WI38 (cell line): Measurements from ENCODE around the gene PTP4A1.

ENCODE experiments used
- H3K4me3 ChIP-seq: 2 replicates; pipeline ENCODE4 v1.5.1; 2011; ENCODE audit warnings: low read depth, mild to moderate bottlenecking, control low read depth, low read length
- CTCF ChIP-seq: IDR thresholded peaks from 2 replicates; pipeline ENCODE4 v1.5.1; 2012; ENCODE audit warnings: low read depth, mild to moderate bottlenecking, control low read depth, low read length

PTP4A1 gene

GRCh38 chr6:63530182-63530581 is 42.1 kb upstream of the PTP4A1 start:
- H3K4me3 ChIP-seq = no peak overlapping the region
- no peak for TF ChIP-seq CTCF

- TF ChIP-seq CTCF = no peak
- no peak overlapping the region for H3K4me3 ChIP-seq
Measured at GRCh38 chr6:63530991-63531390, 41.3 kb upstream of the PTP4A1 start.

- TF ChIP-seq CTCF = no peak
- no peak overlapping the region for H3K4me3 ChIP-seq
Measured at GRCh38 chr6:63533026-63533425, 39.3 kb upstream of the PTP4A1 start.

GRCh38 chr6:63533952-63534351 is 38.3 kb upstream of the PTP4A1 start:
- H3K4me3 ChIP-seq = no peak overlapping the region
- no peak for TF ChIP-seq CTCF

- TF ChIP-seq CTCF = no peak
- H3K4me3 ChIP-seq = no peak overlapping the region
Measured at GRCh38 chr6:63537201-63537958, 34.9 kb upstream of the PTP4A1 start.

GRCh38 chr6:63537959-63538300 is 34.4 kb upstream of the PTP4A1 start:
- no peak for TF ChIP-seq CTCF
- no peak overlapping the region for H3K4me3 ChIP-seq

- TF ChIP-seq CTCF = no peak
- H3K4me3 ChIP-seq = no peak overlapping the region
Measured at GRCh38 chr6:63538550-63538949, 33.7 kb upstream of the PTP4A1 start.
